Measurements from ENCODE around the gene HACD2. TPM values are rescaled to one million over a fixed set of nuclear protein-coding genes. Genes with fewer than 3 reads are reported as not detected.

HACD2 gene
- total RNA-seq, 1 donor from 2014 or later: 30.4 TPM

DNA sequence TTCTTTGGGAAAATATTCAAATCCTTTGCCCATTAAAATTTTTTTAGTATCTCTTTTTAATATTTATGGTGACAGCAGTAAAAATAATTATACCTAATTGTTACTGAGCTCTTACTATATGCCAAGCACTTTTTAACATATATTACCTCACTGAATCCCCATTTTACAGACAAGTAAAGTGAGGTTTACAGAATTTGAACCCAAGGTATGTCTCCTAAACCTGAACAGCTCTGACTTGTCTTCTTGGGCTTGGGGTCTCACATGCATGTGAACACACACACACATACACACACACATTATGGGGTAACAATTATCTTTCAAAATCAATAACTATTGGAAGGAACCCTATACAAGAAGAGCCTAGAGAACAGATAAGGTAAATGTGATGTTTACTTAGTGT lies 73.8 kb downstream of the HACD2 start:
- H3K36me3 Mint-ChIP-seq: peaks cover 33% of the 10 kb centered on the region
- no peaks in the 10 kb centered on the region for H3K27me3 Mint-ChIP-seq
- H3K9me3 Mint-ChIP-seq: no peaks in the 10 kb centered on the region
- no peak for TF ChIP-seq CTCF (conservative IDR thresholded peaks at IDR 0.05)
- H3K4me3 Mint-ChIP-seq: no peak overlapping the region
- no peak overlapping the region for H3K27ac Mint-ChIP-seq
- DNase-seq (ENCODE audit: extremely low spot score, unreplicated experiment): no peak
- no peaks in the 10 kb centered on the region for H3K4me1 Mint-ChIP-seq (ENCODE audit: unreplicated experiment)

DNA sequence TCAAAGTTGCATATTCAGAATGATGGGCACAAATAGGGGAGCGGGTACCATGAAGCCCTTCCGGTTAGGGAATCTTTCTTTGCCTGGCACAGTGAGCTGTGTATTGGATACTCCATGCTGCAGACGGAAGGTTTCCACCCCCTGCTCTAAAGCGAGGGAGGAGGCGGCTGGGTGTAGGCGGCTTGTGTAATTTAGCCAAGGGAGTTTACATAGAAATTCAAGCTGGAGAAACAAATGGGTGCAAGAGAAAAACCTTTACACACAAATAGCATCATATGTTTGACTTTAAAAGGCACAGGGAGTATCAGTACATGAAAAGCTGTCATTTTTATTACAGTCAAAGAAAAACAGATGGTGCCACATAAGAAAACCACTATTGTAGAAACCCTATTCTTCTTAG lies 76.7 kb downstream of the HACD2 start:
- Mint-ChIP-seq H3K27me3 (no peaks in the 10 kb centered on the region), H3K9me3 (no peaks in the 10 kb centered on the region), H3K4me1 (ENCODE audit: unreplicated experiment) (no peaks in the 10 kb centered on the region), H3K4me3 (no peak overlapping the region), H3K36me3 (peaks cover 20% of the 10 kb centered on the region), H3K27ac (no peak overlapping the region)
- no peak for TF ChIP-seq CTCF (conservative IDR thresholded peaks at IDR 0.05)
- DNase-seq (ENCODE audit: extremely low spot score, unreplicated experiment): no peak

- no peak for TF ChIP-seq CTCF (conservative IDR thresholded peaks at IDR 0.05)
- H3K4me1 Mint-ChIP-seq (ENCODE audit: unreplicated experiment): no peaks in the 10 kb centered on the region
These were observed 79.0 kb downstream of the HACD2 start for GRCh38 chr3:123505820-123506219.

GRCh38 chr3:123503203-123503602 lies 81.7 kb downstream of the HACD2 start:
- no peak for TF ChIP-seq CTCF (conservative IDR thresholded peaks at IDR 0.05)
- Mint-ChIP-seq H3K36me3 (peaks cover 5% of the 10 kb centered on the region), H3K9me3 (no peaks in the 10 kb centered on the region), H3K27me3 (no peaks in the 10 kb centered on the region), H3K27ac (no peak overlapping the region), H3K4me3 (no peak overlapping the region), H3K4me1 (ENCODE audit: unreplicated experiment) (no peaks in the 10 kb centered on the region)
- DNase-seq (ENCODE audit: extremely low spot score, unreplicated experiment): no peak

More at GRCh38 chr3:123505820-123506219, 79.0 kb downstream of the HACD2 start:
- H3K27ac Mint-ChIP-seq: no peak overlapping the region
- no peak overlapping the region for H3K4me3 Mint-ChIP-seq
- H3K9me3 Mint-ChIP-seq: no peaks in the 10 kb centered on the region
- peaks cover 5% of the 10 kb centered on the region for H3K36me3 Mint-ChIP-seq
- no peak for DNase-seq (ENCODE audit: extremely low spot score, unreplicated experiment)
- no peaks in the 10 kb centered on the region for H3K27me3 Mint-ChIP-seq

DNA sequence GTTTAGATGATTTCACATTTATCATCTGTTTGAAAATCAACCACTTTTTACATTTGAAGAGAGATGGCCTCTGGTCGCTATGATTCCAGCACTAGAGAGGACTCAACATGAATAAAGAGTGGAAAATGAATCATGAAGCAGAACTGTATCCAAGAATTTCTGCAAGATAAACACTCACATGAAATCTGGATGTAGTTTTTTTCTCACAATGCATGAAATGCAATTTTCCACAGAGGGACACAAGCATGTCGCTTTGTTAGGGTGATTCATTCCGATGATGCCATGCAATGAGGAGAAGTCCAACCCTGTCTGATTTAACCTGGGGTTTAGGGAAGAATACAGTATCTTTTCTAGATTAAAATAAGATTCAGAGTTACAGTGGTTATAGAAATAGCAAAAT lies 85.5 kb downstream of the HACD2 start:
- Mint-ChIP-seq H3K27me3 (no peaks in the 10 kb centered on the region), H3K36me3 (peaks cover 9% of the 10 kb centered on the region), H3K27ac (no peak overlapping the region), H3K4me1 (ENCODE audit: unreplicated experiment) (no peaks in the 10 kb centered on the region), H3K9me3 (no peaks in the 10 kb centered on the region), H3K4me3 (no peak overlapping the region)
- TF ChIP-seq CTCF (conservative IDR thresholded peaks at IDR 0.05): no peak
- no peak for DNase-seq (ENCODE audit: extremely low spot score, unreplicated experiment)

- no peaks in the 10 kb centered on the region for H3K27me3 Mint-ChIP-seq
- H3K4me3 Mint-ChIP-seq: no peak overlapping the region
- no peak for DNase-seq (ENCODE audit: extremely low spot score, unreplicated experiment)
- H3K9me3 Mint-ChIP-seq: no peaks in the 10 kb centered on the region
- peaks cover 9% of the 10 kb centered on the region for H3K36me3 Mint-ChIP-seq
- no peak for TF ChIP-seq CTCF (conservative IDR thresholded peaks at IDR 0.05)
- H3K4me1 Mint-ChIP-seq (ENCODE audit: unreplicated experiment): no peaks in the 10 kb centered on the region
- H3K27ac Mint-ChIP-seq: no peak overlapping the region
These were observed 86.1 kb downstream of the HACD2 start for GRCh38 chr3:123498761-123499160.
